H1 (cell line): Measurements from ENCODE around the gene STARD7. TPM values are rescaled to one million over a fixed set of nuclear protein-coding genes. Genes with fewer than 3 reads are reported as not detected.

ENCODE experiments used
- CBX8 ChIP-seq: fragments of 300-800, 300-1000 bp; sonication (generic); IDR thresholded peaks from 2 replicates; pipeline ENCODE4 v1.7.1; 2016; ENCODE audit warnings: low read depth, low read length, borderline replicate concordance
- PHF8 ChIP-seq: fragments of 200-600 bp; sonication (generic); conservative IDR thresholded peaks from 2 replicates; pipeline ENCODE4 v1.7.1; 2012; ENCODE audit warnings: low read depth, mild to moderate bottlenecking, inconsistent platforms, low read length, moderate library complexity
- polyA plus RNA-seq, 7 experiments: library from polyadenylated mRNA; depleted of rRNA in 3 of 7; stranded (reverse) in 5 of 7; unstranded in 2 of 7; fragments of >200 nt in 5 of 7; fragments of 200-250 nt in 2 of 7; gene quantifications; 1 replicate in 5 of 7; 2 replicates in 1 of 7; 4 replicates in 1 of 7; pipeline versions ENCODE4 v1.2.1 to v1.2.3, GENCODE V29; 2011 to 2013; ENCODE audit warnings: missing spikeins in 2 of 7, mixed read lengths in 2 of 7
- total RNA-seq: library from RNA; stranded (reverse); fragmentation: NEBNext Ultra II Directional; extraction: Animal tissue kit (Norgen Biotek cat#: 25700); gene quantifications from 2 replicates; pipeline ENCODE4 v1.2.1, GENCODE V29; 2021

STARD7 gene
- total and polyA plus RNA-seq, 2 of the 8 experiments (the other 6 are each of a cell fraction or from before 2014, with no cell fraction given) = 89.1 to 200 TPM

DNA sequence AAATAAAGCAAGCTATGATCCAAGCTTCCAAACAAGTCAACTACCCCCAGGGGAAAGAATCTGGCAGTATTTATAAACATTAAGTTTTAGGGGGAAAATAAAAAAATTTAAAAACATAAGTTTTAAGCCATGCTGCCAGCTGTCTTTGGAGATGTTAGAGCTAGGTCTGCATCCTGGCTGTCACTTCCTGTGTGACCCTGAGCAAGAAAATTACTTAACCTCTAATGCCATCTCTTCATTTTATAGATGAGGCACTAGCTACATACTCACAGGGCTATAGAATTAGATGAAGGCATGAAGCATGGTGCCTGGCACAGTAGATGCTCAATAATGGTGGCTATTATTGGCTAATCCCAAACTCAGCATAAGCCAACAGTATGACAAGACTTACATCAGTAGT is 28.1 kb downstream of the STARD7 start (continued):
- TF ChIP-seq PHF8 (no peak), CBX8 (no peak)
